Ectodermal cell (in vitro differentiated cells): ENCODE data around the gene FMNL2.

Experiments
- H3K27ac ChIP-seq: 2 replicates; pipeline ENCODE4 v1.7.0; 2013; ENCODE audit warnings: mild to moderate bottlenecking, low read depth, low read length; ENCODE audit not compliant: insufficient read depth, poor library complexity, severe bottlenecking
- H3K27me3 ChIP-seq: 2 replicates; pipeline ENCODE4 v1.7.0; 2013; ENCODE audit warnings: mild to moderate bottlenecking, low read length; ENCODE audit not compliant: insufficient read depth, control insufficient read depth, poor library complexity, severe bottlenecking
- H3K36me3 ChIP-seq: one replicate; pipeline ENCODE4 v1.7.0; 2013; ENCODE audit warnings: low read length; ENCODE audit not compliant: control insufficient read depth, insufficient read depth
- H3K4me1 ChIP-seq: one replicate; pipeline ENCODE4 v1.7.0; 2013; ENCODE audit warnings: low read length; ENCODE audit not compliant: control insufficient read depth, insufficient read depth
- H3K4me3 ChIP-seq: 2 replicates; pipeline ENCODE4 v1.7.0; 2013; ENCODE audit warnings: low read depth, low read length, control low read depth; ENCODE audit not compliant: insufficient read depth
- H3K9me3 ChIP-seq: 2 replicates; pipeline ENCODE4 v1.7.0; 2013; ENCODE audit warnings: mild to moderate bottlenecking, low read length, moderate library complexity; ENCODE audit not compliant: control insufficient read depth
- WGBS, 2 experiments: methylation state at CpG; one replicate each; pipeline ENCODE4 v1.1.7; 2013; ENCODE audit warnings: missing lambda C conversion rate in 2 of 2; 5-methylcytosine and 5-hydroxymethylcytosine counted together

FMNL2 gene

DNA sequence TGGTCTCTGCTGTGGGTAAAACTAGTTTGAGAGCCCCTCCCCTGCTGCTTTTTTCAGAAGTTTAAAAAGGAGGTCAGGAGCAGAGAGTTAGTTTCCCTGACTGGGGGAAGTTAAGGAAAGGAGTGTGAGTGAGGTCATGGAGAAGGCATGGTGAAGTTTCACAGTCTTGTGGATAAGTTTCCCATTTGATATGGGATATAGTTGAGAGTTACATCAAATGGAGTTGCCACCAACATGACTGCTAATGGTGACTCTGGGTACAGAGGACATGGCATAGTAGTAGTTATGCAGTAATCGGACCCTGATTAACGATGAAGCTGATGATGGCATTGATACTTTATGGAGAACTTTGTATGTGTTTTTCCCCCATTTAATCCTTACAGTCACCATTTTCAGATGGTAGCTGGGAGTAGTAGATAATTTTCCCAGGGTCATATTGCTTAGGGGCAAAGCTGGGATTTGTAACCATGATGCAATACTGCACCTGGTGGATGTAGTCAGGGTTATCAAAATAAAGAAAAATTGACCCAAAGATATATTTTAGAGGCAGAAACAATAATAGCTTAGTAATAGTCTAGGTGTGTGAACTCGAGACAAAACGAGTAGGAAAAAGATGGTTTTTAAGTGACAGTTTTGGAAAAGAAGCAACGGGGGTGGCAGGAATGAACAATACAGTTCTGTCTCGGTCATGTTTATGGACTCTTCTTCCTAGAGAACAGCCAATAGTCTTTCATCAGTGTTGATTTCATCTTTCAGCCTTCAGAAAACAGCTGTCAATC is 74.6 kb downstream of the FMNL2 start:
- H3K9me3 ChIP-seq, result no peaks in the 10 kb centered on the region
- peaks cover 40% of the 10 kb centered on the region for H3K4me1 ChIP-seq
- WGBS, 2 experiments, result 95 to 97% methylated on average over 6 of the region's 6 CpGs
- no peaks in the 10 kb centered on the region for H3K36me3 ChIP-seq
- H3K27ac ChIP-seq, result no peak overlapping the region
- H3K4me3 ChIP-seq, result no peak overlapping the region
- H3K27me3 ChIP-seq, result no peaks in the 10 kb centered on the region

DNA sequence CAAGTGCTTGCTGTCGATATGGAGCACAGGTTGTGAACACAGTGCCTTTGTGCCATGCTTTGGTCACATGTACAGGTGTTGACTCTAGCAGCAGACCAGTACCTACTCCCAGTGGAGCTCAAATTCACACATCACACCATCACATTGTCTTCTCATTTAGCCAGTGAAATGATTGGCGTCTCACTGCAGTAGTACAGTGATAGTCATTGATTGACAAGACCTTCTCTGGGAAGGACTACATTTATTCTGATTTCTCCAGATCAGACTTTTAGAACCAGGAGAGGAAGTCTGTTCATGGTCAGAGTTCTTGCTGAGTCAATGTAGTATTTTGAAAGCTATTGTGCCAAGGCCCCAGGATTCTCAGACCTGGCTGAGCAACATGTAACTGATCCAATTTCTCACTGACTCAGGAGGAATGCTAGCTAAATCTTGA is 75.2 kb downstream of the FMNL2 start:
- peaks cover 40% of the 10 kb centered on the region for H3K4me1 ChIP-seq
- no peaks in the 10 kb centered on the region for H3K9me3 ChIP-seq
- no peaks in the 10 kb centered on the region for H3K27me3 ChIP-seq
- WGBS, 2 experiments, result 92 to 97% methylated on average over 2 of the region's 2 CpGs
- no peak overlapping the region for H3K27ac ChIP-seq
- no peak overlapping the region for H3K4me3 ChIP-seq
- no peaks in the 10 kb centered on the region for H3K36me3 ChIP-seq

DNA sequence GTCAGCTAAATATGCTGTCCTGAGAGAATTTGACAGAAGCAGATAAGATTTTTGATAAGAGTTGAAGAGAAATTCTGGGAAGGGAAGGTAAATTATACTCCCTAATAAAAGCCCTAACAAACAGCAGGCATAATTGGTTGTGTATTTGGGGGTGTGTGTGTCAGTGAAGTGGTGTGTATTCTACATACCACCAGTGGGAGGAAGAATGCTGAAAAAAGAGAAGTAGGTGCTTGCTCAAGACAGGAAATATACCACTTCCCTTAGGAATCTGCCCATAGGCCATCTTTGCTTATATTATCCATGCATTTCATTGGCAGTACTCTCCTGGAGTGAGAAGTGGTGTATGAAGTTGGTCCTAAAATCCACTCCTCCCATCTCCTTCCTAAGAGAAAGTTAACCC is 76.2 kb downstream of the FMNL2 start:
- H3K9me3 ChIP-seq, result no peaks in the 10 kb centered on the region
- H3K36me3 ChIP-seq, result no peaks in the 10 kb centered on the region
- no peaks in the 10 kb centered on the region for H3K27me3 ChIP-seq
- H3K4me1 ChIP-seq, result peaks cover 40% of the 10 kb centered on the region
- no peak overlapping the region for H3K27ac ChIP-seq
- no peak overlapping the region for H3K4me3 ChIP-seq

DNA sequence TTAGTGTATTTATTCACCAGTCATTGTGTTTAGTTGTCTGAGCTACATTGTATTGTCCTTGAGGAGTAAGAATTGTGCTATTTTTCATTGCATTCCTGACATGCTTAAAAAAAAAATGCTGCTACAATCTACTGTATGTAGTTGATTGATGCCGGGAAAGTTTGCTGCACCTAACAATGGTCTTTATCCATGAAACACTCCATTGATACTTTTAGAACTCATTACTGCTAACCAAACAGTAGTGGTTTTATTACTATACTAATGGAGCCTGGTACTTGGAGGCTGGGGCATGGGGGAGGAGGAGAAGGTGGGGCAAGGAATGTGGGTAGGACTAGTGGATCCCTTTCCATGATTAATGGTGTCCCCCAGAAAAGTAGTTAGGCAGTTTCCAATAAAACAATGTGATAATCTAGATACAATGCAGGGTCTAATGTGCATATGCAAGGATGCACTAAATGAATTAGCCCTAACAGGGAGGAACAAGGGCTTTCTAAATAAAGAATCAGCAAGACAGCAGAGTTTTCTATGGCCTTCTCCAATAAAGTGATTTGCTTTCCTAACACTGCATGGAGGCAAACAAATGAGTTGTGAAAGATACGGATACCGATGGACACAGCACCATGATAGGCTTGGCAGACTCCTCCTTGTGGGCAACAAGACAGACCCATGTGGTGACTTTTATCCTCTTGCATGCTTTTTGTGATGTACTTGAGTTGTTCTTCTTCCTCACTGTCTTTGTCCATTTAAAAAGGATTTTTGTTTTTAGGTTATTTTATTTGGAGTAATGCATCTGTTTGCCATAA is 78.5 kb downstream of the FMNL2 start:
- H3K36me3 ChIP-seq, result no peaks in the 10 kb centered on the region
- 32 to 45% methylated on average over 2 of the region's 3 CpGs for WGBS, 2 experiments
- H3K4me1 ChIP-seq, result peaks cover 23% of the 10 kb centered on the region
- no peaks in the 10 kb centered on the region for H3K9me3 ChIP-seq
- H3K27me3 ChIP-seq, result no peaks in the 10 kb centered on the region
- no peak overlapping the region for H3K4me3 ChIP-seq
- no peak overlapping the region for H3K27ac ChIP-seq

DNA sequence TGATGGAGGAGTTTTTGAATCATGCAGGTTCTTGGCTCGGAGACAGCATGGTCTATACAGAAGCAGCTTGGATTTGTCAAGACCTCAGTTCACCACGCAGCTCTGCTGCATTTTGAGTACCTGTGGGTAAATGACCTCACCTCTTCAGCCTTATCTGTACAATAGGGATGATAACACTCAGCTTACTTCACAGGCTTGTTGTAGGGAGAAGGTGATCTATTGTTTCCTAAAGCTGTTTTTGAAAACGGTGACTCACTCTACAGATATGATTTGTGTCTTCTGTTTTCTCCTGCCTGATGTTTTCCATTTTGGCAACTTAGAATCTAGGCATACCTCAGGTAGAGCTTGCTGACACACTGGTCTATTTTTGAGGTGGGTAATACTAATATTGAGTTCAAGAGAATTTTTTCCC is 80.3 kb downstream of the FMNL2 start:
- no peak overlapping the region for H3K27ac ChIP-seq
- H3K4me3 ChIP-seq, result no peak overlapping the region
- WGBS, 2 experiments, result 93 to 98% methylated on average over 3 of the region's 3 CpGs
- H3K36me3 ChIP-seq, result no peaks in the 10 kb centered on the region
- H3K9me3 ChIP-seq, result no peaks in the 10 kb centered on the region
- peaks cover 18% of the 10 kb centered on the region for H3K4me1 ChIP-seq
- no peaks in the 10 kb centered on the region for H3K27me3 ChIP-seq

DNA sequence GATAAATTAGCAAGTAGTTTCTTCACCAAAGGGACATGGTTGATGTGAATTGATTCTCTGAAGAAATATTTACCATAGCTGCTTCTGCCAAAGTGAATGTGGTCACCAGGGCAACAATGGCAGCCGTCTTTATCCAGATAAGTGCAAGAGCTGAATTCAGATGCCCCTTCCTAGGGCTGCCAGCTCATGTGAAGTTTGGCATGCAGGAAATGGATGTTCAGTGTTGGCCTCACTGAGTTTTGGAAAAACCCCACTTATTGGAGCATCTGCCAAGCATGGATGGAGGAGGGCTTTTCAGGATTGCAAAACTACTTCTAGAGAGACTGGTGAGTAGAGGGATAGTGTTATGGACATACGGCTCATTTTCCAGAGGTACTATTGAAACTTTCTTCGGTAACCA is 80.8 kb downstream of the FMNL2 start:
- Histone ChIP-seq H3K27ac (no peak overlapping the region), H3K36me3 (no peaks in the 10 kb centered on the region), H3K9me3 (no peaks in the 10 kb centered on the region), H3K4me3 (no peak overlapping the region), H3K4me1 (peaks cover 18% of the 10 kb centered on the region), H3K27me3 (no peaks in the 10 kb centered on the region)
- WGBS, 2 experiments, result 96% methylated on average over 3 of the region's 3 CpGs

DNA sequence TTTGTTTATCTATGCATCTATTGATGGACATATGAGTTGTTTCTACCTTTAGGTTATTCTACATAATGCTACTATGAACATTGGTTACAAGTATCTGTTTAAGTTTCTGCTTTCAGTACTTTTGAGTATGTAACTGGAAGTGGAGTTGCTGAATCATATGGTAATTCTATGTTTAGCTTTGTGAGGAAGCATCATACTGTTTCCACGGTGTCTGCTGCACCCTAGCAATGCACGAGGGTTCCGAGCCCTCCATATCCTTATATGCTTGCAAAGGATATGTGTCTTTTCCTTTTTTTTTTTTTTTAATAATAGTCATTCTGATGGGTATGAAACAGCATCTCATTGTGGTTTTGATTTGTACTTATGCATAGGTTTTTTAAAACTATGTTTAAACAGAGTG is 83.7 kb downstream of the FMNL2 start:
- peaks cover 6% of the 10 kb centered on the region for H3K4me1 ChIP-seq
- no peaks in the 10 kb centered on the region for H3K9me3 ChIP-seq
- no peak overlapping the region for H3K4me3 ChIP-seq
- no peak overlapping the region for H3K27ac ChIP-seq
- 84 to 97% methylated on average over 3 of the region's 3 CpGs for WGBS, 2 experiments
- no peaks in the 10 kb centered on the region for H3K27me3 ChIP-seq
- H3K36me3 ChIP-seq, result no peaks in the 10 kb centered on the region

DNA sequence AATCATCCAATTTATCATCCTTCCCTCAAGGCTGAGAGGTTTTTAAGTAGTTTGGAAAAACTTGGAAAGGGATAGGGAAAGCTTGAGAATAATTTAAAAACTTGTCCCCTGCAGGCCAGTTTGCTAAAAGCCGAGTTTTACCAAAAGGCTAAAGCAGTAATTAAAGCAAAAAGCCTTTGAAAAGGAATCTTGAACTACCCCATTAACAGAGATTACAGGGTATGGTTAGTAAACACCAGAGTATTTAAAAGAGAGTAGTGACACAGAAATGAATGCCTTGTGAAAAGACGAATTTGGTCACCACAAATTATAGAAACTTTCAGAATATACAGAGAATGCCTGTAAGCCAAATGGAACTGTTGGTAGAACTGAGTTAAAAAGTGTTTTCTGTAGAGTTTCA is 85.0 kb downstream of the FMNL2 start:
- Histone ChIP-seq H3K27ac (no peak overlapping the region), H3K9me3 (no peaks in the 10 kb centered on the region), H3K4me3 (no peak overlapping the region), H3K27me3 (no peaks in the 10 kb centered on the region), H3K4me1 (peaks cover 6% of the 10 kb centered on the region), H3K36me3 (no peaks in the 10 kb centered on the region)
- WGBS, 2 experiments, result 81 to 96% methylated on average over 2 of the region's 2 CpGs

DNA sequence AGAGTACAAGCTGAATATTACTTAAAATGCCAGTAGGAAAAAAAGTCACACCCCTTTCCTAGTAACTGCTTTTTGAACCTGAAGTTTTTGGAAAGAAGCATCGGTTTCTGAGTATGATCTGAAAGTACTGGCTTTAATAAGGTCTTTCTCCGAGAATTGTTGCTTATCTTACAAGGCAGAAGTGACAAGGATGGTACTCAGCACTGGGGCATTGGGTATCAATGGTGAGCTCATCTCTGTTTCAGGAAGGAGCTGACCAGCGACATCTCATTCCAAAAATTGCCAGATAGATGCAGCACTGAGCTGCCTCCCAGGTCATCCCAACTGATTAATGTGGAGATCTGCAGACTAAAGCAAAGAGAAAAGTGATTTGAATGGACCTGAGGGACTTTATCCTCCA is 85.4 kb downstream of the FMNL2 start:
- H3K27ac ChIP-seq, result no peak overlapping the region
- H3K36me3 ChIP-seq, result no peaks in the 10 kb centered on the region
- H3K9me3 ChIP-seq, result no peaks in the 10 kb centered on the region
- 92 to 94% methylated on average over 3 of the region's 3 CpGs for WGBS, 2 experiments
- H3K4me3 ChIP-seq, result no peak overlapping the region
- no peaks in the 10 kb centered on the region for H3K27me3 ChIP-seq
- peaks cover 6% of the 10 kb centered on the region for H3K4me1 ChIP-seq

DNA sequence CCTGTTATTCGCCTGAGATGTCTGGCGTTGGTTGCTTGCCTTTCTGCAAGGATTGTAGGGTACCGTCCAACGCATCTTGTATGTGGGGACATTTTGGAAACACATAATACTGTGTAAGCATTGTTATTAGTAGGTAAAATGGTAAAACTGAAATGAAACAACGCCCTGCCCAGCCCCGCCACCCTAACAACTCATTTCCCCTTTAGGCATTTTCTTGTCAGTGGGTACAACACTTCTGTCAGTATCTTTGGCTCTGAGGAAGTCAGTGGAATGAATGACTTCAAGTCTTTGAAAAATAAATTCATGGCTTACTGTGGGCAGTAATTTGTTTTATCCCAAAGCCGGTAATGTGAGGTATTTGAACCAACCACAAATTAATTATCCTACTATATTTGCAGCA is 86.0 kb downstream of the FMNL2 start:
- Histone ChIP-seq H3K4me3 (no peak overlapping the region), H3K27ac (no peak overlapping the region), H3K36me3 (no peaks in the 10 kb centered on the region), H3K9me3 (no peaks in the 10 kb centered on the region), H3K27me3 (no peaks in the 10 kb centered on the region), H3K4me1 (peaks cover 6% of the 10 kb centered on the region)
- 95 to 99% methylated on average over 7 of the region's 7 CpGs for WGBS, 2 experiments
